ENCODE results near the gene ENPP6. TPM values are rescaled to one million over a fixed set of nuclear protein-coding genes. Genes with fewer than 3 reads are reported as not detected.

ENPP6 gene
- total RNA-seq, 1 experiment from 2014 or later: not detected

DNA sequence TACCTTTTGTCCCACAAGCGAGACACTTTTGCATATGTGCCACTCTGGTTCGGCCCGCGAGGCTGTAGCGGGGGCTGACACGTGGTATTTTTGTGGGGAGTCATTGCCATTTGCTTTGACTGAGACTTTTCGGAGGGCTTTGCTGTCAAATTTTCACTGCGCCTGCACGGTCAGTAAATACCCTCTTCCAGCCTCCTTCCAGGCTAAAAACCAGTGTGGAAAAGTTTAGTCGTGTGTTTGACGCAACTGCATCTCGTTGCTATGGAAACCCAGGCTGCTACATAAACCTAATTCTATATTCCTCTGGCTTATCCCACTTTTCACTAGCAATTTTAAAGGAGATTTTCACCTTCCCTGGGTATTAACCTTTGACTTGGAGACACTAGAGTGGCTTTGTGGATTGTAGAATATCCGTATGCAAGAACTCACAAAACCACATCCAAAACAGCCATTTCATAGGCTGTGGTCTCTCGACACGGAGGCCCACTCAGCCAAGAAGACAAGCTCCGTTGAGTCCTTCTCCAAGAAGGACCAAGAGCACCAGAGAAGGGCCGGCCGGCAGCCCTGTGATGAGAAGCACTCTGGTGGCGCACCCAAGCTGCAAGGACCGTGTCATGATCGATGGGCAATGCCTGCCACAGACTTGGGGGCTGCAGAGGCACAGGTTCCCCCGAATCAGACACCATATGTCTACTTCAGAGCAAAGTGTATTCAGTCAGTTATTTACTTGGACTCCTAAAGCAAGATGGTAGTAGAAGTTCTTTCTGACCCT, 38.4 kb upstream of the ENPP6 start:
- H2AFZ ChIP-seq (ENCODE audit: low read length): no peak overlapping the region
- TF ChIP-seq EZH2phosphoT487 (IDR thresholded peaks at IDR 0.05; ENCODE audit: borderline replicate concordance, low read length) (no peak), EZH2 (IDR thresholded peaks at IDR 0.05; ENCODE audit: low read length, unreplicated experiment) (no peak)
- TF ChIP-seq, protein P1, sequence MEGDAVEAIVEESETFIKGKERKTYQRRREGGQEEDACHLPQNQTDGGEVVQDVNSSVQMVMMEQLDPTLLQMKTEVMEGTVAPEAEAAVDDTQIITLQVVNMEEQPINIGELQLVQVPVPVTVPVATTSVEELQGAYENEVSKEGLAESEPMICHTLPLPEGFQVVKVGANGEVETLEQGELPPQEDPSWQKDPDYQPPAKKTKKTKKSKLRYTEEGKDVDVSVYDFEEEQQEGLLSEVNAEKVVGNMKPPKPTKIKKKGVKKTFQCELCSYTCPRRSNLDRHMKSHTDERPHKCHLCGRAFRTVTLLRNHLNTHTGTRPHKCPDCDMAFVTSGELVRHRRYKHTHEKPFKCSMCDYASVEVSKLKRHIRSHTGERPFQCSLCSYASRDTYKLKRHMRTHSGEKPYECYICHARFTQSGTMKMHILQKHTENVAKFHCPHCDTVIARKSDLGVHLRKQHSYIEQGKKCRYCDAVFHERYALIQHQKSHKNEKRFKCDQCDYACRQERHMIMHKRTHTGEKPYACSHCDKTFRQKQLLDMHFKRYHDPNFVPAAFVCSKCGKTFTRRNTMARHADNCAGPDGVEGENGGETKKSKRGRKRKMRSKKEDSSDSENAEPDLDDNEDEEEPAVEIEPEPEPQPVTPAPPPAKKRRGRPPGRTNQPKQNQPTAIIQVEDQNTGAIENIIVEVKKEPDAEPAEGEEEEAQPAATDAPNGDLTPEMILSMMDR (conservative IDR thresholded peaks at IDR 0.05; ENCODE audit: low read depth, low read length): no peak
- H3K4me3 ChIP-seq (ENCODE audit: low read length): no peak overlapping the region
- H3F3A ChIP-seq (ENCODE audit: low read length, unreplicated experiment): no peaks in the 10 kb centered on the region
- no peaks in the 10 kb centered on the region for H3K79me2 ChIP-seq (ENCODE audit: low read length)
- no peak overlapping the region for H3K4me2 ChIP-seq (ENCODE audit: low read length)
- no peak for DNase-seq
- BruUV-seq (replicated peaks): no TSS peak
- intact Hi-C loops (cut with micrococcal nuclease): no loop called here
- ATAC-seq: no peak
- H3K36me3 ChIP-seq (ENCODE audit: low read depth, low read length): no peaks in the 10 kb centered on the region
- no peaks in the 10 kb centered on the region for H3K9me3 ChIP-seq (ENCODE audit: low read length)
- no peaks in the 10 kb centered on the region for H3K27me3 ChIP-seq (ENCODE audit: low read length)
- ChIA-PET POLR2A (ENCODE audit: unreplicated experiment) (no interaction called here), CTCF (no interaction called here)
- no peak overlapping the region for H3K27ac ChIP-seq (ENCODE audit: low read length)
- no peak overlapping the region for H3K9ac ChIP-seq (ENCODE audit: low read length)
- H3K9me2 ChIP-seq (replicated peaks; ENCODE audit: low read length): no peaks in the 10 kb centered on the region
- H4K20me1 ChIP-seq (ENCODE audit: low read length): no peaks in the 10 kb centered on the region
- no peaks in the 10 kb centered on the region for H3K4me1 ChIP-seq (ENCODE audit: insufficient read depth, low read length)

DNA sequence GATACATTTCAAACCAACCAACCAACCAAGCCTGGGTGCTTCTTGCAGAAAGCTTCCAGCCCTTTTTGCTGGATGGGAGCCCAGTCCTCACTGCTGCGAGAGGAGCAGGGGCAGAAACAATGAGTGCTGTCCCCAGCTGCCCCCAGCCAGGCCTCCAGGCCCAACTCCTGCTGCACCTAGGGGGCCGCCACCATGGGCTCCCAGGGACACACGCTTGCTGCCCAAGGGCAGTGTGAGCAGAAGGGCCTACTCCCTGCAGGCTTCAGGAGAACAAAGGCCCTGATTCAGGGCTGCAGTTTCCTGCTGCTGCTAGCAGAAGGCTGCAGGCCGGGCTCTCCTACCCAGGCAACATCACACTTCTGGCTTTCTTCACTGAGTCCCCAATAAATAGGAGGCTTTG, 37.7 kb upstream of the ENPP6 start:
- Histone ChIP-seq H2AFZ (ENCODE audit: low read length) (no peak overlapping the region), H3K9me3 (ENCODE audit: low read length) (no peaks in the 10 kb centered on the region), H3K9ac (ENCODE audit: low read length) (no peak overlapping the region), H3K27ac (ENCODE audit: low read length) (no peak overlapping the region), H3K9me2 (replicated peaks; ENCODE audit: low read length) (no peaks in the 10 kb centered on the region), H3K27me3 (ENCODE audit: low read length) (no peaks in the 10 kb centered on the region), H3K4me2 (ENCODE audit: low read length) (no peak overlapping the region), H4K20me1 (ENCODE audit: low read length) (no peaks in the 10 kb centered on the region), H3K4me1 (ENCODE audit: insufficient read depth, low read length) (no peaks in the 10 kb centered on the region), H3F3A (ENCODE audit: low read length, unreplicated experiment) (no peaks in the 10 kb centered on the region), H3K79me2 (ENCODE audit: low read length) (no peaks in the 10 kb centered on the region), H3K4me3 (ENCODE audit: low read length) (no peak overlapping the region), H3K36me3 (ENCODE audit: low read depth, low read length) (no peaks in the 10 kb centered on the region)
- intact Hi-C loops (cut with micrococcal nuclease): no loop called here
- ChIA-PET CTCF (no interaction called here), POLR2A (ENCODE audit: unreplicated experiment) (no interaction called here)
- ATAC-seq (no peak), DNase-seq (no peak)
- BruUV-seq (replicated peaks): no TSS peak
- TF ChIP-seq EZH2phosphoT487 (IDR thresholded peaks at IDR 0.05; ENCODE audit: borderline replicate concordance, low read length) (no peak), EZH2 (IDR thresholded peaks at IDR 0.05; ENCODE audit: low read length, unreplicated experiment) (no peak)
- TF ChIP-seq, protein P1 (conservative IDR thresholded peaks at IDR 0.05; ENCODE audit: low read depth, low read length): no peak

DNA sequence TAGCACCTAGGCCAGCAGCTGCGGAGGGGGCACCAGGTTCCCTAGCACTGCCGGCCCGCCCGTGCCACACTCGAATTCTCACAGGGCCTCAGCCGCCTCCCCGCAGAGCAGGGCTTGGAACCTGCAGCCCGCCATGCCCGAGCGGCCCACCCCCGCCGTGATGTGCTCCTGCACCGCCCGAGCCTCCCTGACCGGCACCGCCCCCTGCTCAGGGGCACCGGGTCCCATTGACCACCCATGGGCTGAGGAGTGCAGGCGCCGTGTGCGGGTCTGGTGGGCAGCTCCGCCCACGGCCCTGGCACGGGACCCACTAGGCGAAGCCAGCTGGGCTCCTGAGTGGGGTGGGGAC, 35.4 kb upstream of the ENPP6 start:
- intact Hi-C loops (cut with micrococcal nuclease): no loop called here
- Histone ChIP-seq H3K79me2 (ENCODE audit: low read length) (no peaks in the 10 kb centered on the region), H3K27ac (ENCODE audit: low read length) (no peak overlapping the region), H3K4me1 (ENCODE audit: insufficient read depth, low read length) (no peaks in the 10 kb centered on the region), H3K9me3 (ENCODE audit: low read length) (no peaks in the 10 kb centered on the region), H3F3A (ENCODE audit: low read length, unreplicated experiment) (no peaks in the 10 kb centered on the region), H3K4me2 (ENCODE audit: low read length) (no peak overlapping the region), H2AFZ (ENCODE audit: low read length) (no peak overlapping the region), H3K9me2 (replicated peaks; ENCODE audit: low read length) (no peaks in the 10 kb centered on the region), H3K4me3 (ENCODE audit: low read length) (no peak overlapping the region), H3K36me3 (ENCODE audit: low read depth, low read length) (no peaks in the 10 kb centered on the region), H4K20me1 (ENCODE audit: low read length) (no peaks in the 10 kb centered on the region), H3K27me3 (ENCODE audit: low read length) (no peaks in the 10 kb centered on the region), H3K9ac (ENCODE audit: low read length) (no peak overlapping the region)
- no peak for TF ChIP-seq EZH2phosphoT487 (IDR thresholded peaks at IDR 0.05; ENCODE audit: borderline replicate concordance, low read length)
- TF ChIP-seq, protein P1 (conservative IDR thresholded peaks at IDR 0.05; ENCODE audit: low read depth, low read length): no peak
- ATAC-seq (no peak), DNase-seq (no peak)
- ChIA-PET CTCF (no interaction called here), POLR2A (ENCODE audit: unreplicated experiment) (no interaction called here)
- BruUV-seq (replicated peaks): no TSS peak

All from PC-3 (cell line).